Activated CD4-positive, alpha-beta T cell treated with anti-CD3 and anti-CD28 coated beads, Interleukin-2, amount 50 U/mL, for 24 hours (primary cell): ENCODE results near the gene TMCC3.
"Not testable (repeated sequence)": the region's sequence is repeated elsewhere in the genome, so short reads cannot be mapped to it uniquely, and the experiment has no call there.

Source experiments
- DNase-seq, 2 donors: peaks; one replicate each; pipeline ENCODE4 v3.0.0-alpha.2; 2020; ENCODE audit warnings: low read depth in 1 of 2, low spot score in 1 of 2

Gene TMCC3

DNA sequence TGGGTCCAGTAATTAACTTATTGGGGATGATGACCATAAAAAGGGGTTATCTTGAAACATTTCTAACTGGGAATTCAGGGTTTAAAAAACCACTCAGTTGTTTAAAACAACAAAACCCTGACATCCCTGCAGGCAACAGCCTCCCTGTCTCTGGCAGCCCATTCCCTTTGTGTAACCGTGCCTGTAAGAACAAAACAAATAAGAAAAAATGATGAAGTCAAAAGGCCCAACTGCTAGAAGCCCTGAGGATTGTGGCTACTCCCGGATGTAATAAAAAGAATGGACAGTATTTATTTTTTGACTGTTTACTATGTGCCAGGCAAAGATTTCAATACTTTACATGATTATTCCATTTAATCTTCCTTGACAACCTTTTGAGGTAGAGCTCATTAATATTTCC, 75.3 kb downstream of the TMCC3 start:
- no peak for DNase-seq

DNA sequence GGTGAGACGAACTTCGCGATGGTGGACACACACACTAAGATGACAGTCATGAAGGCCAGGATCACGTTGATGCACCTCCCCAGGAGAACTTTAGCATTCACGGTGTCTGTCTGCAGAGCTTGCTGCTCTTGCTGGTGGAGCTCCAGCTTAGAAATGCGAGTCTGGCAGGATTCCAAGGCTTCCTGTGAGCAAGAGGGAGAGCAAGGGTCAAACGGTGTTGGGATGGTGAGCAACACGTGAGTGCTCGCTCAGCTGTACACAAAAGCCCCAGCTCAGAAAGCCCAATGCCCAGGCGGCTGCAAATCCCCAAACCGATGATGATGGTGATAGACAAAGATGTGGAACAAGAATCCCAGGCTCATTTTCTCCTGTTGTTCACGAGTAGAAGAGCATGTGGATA, 78.8 kb downstream of the TMCC3 start:
- no peak for DNase-seq

DNA sequence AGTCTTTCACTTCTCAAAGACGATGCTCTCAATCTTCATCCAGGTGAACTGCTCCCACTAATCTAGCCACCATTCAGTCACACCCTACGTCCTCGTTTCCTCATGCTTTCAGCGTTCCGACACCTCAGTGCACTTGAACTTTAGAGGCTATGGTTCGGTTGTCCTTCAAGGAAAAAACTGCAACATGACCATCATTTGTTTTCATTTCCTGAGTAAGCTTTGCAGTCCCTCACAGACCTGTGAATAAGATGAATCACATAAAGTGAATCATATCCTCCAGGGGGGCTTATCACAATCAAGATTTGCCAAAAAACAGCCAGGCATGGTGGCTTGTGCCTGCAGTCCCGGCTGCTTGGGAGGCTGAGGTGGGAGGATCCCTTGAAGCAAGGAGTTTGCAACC, 80.2 kb downstream of the TMCC3 start:
- DNase-seq: no peak

DNA sequence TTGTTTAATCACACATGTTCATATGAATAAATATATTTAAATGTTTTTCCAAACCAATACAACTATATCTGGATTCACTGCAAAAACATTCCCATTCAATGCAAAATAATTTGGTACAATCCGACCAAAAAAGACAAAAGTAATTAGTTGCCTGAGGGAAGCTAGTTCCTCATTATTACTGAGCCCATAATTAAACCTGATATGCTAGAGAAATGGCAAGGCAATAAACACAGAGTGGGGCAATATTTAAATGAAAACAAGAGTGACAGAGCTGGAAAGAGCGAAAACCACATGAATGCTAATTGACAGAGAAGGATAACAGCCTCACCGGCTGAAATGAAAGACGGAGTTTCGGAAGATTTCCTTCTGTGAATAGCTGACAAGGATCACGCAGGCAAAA, 82.6 kb downstream of the TMCC3 start:
- DNase-seq: no peak

DNA sequence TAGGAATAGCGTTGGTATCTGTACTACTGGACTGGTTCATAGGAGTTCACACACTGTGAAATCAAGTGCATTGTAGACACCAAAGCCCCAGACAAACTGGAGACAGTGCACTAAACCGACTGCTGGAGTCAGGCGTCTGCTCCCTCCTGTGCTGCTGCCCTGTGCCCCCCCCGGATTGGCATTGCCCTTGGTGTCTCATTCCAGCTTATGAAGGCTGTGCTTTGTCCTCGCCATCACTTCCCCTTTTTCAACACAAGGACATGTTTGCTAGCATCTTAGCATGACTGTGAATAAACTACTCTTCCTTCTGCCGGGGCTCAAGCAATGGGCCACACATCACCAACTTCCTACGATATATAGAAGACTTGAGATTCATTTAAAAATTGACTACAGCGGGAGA, 84.0 kb downstream of the TMCC3 start:
- DNase-seq: no peak

DNA sequence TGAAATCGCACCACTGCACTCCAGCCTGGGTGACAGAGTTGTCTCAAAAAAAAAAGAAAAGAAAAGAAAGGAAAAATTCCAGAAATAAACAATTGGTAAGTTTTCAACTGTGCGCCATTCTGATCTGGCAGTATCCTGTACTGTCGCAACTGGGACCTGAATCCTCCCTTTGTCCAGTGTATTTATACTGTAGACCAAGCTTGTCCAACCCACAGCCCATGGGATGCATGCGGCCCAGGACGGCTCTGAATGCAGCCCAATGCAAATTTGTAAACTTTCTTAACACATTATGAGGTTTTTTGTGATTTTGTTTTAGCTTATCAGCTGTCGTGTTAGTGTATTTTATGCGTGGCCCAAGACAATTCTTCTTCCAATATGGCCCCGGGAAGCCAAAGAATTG, 84.7 kb downstream of the TMCC3 start:
- no peak for DNase-seq

DNA sequence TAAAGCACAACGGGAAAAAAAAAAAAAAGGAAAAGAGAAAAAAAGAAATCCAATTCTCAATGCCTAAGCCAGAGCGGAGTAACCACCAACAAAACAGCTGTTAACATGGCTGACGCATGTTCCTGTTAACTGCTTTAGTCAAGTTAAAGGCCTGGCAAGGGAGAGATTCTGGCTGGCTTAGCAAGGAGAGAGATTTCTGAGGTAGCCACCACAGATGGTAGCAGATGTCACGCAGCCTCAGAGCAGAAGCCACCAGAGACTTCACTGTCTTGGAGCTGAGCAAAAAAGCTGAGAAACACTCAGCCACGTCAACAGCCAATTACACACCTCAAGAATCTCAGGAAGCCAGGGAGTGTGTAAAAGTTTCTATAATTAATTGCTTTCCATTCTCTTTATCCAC, 87.1 kb downstream of the TMCC3 start:
- no peak for DNase-seq

DNA sequence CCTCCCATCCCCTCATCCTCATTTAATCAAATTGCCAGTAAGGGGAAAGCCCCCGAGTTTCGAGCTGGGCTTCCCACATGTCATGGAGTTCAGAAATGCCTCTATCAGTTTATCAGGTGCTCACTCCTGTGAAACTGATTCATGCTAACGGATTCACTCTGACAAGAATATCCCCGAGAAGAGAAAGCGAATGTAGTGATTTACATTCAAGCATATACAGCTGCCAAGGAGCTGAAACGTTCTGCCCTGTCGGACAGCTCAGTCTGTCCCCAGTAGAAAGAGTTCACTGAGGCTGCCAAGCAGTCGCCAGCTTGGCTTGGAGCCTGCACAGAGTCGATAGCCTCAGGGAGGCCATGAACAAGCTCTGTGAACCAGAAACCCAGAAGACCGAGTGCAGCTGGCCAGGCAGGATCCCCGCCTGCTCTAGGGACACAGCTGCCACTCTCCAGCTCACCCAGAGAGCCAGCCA, 88.4 kb downstream of the TMCC3 start:
- no peak for DNase-seq

DNA sequence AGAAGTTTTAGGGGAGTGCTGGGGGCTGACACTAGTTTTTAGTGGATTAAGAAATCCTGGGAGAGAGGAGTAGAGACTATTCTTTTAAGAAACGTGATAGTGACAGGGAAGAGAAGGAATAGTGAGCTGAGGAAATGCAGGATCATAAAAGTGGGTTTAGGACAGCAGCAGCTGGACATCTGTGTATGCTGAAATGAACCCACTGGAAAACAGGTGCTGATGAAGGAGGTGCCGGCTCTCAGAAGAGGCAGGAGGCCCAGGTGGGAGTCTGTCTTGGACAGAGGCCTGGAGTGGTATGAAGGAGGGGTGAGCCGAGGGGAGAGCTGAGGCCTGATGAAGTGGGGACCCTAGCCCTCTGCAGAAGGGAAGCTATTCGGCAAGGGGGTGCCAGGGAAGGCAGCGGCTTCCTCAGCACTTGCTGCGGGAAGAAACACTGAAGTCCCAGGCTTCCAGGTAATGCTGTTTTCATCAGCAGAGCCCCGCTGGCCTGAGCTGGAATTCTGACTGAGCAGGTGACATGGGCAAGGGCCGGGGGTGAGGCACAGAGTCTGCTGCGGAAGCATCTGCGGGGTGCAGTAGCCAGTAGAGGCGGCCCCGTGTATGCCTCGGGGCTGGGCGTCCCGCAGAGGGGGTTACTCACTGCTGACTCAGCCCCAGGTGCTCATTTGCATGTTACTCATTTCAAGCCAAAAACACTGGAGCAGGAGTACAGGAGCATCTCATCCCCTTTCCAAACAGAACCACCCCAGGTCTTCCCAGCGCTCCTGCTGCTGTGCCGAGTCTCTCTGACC, 89.7 kb downstream of the TMCC3 start:
- peak in 1 of 2 donors; percentile 5 for DNase-seq

DNA sequence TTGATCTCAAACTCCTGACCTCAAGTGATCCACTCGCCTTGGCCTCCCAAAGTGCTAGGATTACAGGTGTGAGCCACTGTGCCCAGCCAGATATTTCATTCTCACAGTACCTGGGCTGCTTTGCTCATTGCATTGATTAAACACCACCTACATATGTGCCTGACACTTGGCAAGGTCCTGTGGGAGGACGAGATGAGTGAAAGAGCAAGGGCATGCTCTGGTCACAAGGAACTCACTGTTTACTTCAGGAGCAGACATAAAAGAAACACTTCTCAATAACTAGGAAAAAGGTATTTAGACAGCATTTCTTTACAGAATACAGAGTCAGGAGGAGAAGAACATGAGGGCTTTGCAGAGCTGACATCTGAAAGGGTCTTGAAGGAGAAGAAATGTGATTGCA, 91.7 kb downstream of the TMCC3 start:
- DNase-seq: no peak

DNA sequence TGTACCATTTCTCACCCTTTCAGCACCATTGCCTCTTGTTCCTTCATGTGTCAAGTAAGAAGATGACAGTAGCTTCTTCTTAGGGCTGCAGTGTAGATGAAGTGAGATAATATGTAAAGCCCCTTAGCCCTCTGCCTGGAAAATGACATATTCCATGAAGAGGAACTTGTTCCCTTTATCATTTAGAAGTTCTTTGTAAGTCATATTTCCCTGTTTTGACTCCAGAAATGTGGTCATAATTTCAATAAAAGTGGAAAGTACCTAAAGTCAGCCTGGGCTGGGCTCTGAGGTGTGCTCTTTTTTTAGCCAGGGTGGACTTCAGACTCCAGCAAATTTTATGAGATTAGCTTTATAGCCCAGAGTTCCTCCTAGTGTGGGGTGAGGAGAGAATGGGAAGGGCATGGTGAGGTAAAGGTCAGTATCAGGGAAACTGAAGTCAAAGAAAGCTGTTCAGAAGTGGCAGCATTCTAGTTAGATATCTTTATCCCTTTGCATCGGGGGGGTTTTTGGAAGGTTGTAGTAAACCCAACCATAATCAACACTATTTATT, 92.5 kb downstream of the TMCC3 start:
- no peak for DNase-seq

DNA sequence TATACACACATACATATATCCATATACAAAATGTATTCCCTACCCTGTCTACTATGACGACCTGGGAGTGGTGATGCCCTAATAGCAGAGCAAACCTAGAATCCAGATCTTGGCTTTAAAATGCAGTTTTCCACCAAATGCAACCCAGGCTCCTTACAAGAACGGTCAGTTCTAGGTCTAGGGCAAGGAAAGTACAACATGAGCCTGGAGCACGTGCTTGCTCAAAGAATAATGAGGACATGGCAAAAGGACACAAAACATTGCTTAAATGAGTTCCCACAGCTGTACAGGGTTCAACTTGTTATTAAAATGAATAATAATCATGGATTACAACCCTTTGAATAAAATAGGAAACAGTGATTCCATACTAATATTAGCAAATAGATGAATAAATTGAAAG, 94.7 kb downstream of the TMCC3 start:
- DNase-seq: no peak

DNA sequence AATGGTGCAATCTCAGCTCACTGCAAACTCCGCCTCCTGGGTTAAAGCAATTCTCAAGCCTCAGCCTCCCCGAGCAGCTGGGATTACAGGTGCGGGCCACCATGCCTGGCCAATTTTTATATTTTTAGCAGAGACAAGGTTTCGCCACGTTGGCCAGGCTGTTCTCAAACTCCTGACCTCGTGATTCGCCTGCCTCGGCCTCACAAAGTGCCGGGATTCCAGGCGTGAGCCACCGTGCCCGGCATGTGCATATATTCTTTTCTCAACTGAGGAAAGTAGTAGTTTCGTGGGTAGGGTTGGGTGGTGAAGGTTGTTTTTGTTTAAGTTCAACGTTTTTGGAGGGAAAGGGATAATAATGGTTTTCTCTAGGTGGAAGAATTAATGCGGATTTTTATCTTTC, 96.5 kb downstream of the TMCC3 start:
- no peak for DNase-seq

DNA sequence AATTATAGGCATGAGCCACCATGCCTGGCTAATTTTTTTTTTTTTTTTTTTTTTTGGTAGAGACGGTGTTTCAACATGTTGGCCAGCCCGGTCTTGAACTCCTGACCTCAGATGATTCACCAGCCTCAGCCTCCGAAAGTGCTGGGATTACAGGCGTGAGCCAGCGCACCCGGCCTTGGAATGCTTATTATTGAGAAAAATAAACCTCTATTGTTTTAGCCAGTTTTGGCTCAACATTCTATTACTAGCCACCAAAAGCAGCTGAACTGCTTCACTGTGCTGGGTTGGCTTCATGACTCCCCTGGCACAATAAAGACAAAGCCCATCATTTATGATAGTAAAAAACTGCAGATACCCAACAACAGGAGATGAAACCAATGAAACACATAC, 97.2 kb downstream of the TMCC3 start:
- DNase-seq: no peak

DNA sequence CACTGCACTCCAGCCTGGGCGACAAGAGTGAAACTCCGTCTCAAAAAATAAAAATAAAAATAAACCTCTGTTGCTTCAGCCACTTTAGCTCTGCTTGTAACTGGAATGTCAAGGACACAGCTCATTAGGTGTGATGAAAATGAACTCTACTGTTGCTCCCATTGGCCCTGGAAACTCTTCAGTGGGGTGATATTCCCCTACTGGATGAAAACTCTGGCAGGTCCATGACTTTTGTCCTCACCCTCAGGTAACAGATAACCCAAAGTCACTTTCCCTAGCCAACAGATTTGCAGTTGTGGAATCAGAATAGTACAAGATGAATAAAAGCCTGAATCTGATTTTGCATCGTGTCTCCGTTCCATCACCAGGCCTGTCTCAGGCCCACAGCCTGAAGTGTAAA, 98.5 kb downstream of the TMCC3 start:
- DNase-seq: no peak

DNA sequence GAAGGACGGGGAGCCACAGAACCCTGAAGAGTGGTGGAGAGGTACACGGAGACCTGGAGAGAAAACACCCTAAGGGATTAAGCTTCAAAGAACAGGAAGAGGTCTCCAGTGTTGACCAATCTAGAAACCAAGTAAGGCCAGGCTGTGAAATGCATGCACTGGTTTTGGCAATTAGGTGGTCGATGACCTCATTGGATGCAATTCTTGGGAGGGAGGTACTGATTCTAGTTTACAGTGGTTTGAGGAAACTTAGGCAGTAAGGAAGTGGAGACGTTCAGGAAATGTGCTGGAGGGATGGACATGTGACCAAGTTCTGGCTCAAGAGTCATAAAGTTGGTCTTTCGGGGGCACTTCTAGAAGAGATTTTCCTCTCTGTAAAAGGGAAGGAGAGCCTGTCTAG, 99.4 kb downstream of the TMCC3 start:
- DNase-seq: no peak

DNA sequence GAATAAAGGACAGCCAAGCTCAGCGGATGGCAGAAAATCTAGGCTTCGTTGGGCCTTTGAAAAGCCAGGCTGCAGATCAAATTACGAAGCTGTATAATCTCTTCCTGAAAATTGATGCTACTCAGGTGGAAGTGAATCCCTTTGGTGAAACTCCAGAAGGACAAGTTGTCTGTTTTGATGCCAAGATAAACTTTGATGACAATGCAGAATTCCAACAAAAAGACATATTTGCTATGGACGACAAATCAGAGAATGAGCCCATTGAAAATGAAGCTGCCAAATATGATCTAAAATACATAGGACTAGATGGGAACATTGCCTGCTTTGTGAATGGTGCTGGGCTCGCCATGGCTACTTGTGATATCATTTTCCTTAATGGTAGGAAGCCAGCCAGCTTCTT, 101.5 kb downstream of the TMCC3 start:
- not testable (repeated sequence) for DNase-seq

DNA sequence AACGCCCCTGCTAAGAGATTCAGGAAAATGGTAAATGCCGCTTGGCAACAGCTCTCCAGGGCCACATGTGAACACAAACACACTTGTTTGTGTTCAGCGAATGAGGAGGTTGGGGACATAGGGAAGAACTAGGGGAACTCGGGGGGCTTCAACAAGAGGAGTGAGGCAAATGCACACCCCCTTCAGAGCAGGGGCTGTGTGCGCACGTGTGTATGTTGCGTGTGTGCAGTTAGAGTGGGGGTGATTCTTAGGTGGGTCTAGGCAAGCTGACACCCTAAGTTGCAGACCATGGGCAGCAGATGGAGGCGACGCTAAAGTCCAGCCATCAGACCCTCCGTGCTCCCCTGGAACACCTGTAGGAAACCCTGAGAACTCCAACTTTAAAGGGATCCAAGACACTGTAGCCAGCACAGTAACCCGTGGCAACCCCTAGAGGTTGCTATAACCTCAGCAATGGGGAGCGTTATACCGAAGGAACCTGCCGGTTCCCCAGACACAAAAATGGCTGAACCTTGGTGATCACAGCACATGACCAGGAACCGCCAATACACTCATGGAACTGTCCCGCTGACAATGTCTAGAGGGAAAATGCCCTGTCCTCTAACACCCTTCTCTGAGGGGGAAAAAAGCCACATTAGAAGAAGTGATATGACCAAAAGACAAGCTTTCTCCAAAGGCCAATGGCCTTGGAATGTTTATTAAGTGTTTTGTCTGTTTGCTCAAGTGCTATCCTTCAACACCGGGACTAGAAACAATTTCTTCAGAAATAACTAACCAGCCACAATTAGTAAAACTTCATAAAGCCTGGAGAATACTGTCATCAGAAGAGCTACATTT, 104.2 kb downstream of the TMCC3 start:
- no peak for DNase-seq

DNA sequence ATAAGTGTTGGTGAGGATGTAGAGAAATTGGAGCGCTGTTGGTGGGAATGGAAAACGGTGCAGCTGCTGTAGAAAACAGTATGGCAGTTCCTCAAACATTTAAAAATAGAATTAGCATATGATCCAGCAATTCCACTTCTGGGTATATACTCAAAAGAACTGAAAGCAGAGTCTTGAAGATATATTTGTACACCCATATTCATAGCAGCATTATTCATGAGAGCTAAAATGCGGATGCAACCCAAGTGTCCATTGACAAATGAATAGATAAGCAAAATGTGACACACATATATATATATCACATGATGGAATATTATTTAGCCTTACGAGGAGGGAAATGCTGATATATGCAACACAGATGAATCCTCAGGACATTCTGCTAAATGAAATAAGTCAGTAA, 106.0 kb downstream of the TMCC3 start:
- no peak for DNase-seq

DNA sequence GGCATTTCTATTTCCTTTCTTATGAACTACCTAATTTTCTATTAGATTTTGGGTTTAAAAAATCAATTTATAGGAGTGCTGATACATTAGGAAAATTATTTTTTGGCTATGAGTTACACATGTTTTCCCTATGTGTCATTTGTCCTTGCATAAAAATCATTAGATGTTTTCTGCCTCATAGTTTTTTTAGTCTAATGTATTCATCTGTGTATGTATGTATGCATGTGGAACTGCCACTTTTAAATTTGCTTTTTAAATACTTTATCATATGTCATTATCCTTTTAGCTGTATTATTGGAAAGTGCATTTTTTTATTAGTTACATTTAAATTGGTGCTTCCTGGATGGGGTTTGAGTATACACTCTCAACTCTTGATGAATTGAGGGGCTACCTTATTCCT, 112.0 kb downstream of the TMCC3 start:
- DNase-seq: no peak

DNA sequence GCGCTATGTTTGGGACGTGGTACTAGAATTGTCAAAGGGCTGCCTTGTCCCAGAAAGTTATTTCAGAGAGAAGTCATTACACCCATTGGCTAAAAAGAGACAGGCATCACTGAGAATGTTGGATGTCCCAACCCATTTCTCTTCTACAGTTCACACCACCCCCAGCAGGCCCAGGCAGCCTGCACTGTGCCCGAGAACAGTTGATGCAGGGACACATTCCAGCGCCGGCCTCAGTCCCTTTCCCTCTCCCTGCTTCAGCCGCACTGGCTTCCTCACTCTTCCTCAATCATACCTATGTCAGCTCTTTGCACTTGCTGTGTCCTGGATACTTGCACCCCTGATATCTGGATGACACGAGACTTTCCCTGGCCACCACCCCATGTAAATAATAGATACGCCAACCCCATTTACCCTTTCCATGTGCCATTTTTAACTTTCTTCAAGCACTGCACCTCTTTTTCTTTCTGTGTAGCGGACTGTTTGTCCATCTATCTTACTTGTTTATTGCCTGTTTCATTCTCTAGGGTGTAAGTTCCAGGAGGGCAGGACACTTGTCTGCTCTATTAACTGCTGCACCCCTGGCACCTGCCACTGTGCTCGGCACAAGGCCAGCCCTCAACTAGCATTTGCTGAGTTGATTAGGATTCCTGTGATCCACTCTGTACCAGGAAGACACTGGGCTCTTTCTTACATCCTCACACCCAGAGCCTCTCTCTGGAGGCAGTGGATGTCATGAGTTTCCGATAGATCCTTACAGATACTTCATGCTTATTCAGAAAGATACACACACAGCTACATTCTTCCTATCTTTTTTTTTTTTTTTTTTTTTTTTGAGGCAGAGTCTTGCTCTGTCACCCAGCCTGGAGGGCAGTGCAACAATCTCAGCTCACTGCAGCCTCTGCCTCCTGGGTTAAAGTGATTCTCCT, 114.1 kb downstream of the TMCC3 start:
- no peak for DNase-seq
